Transverse colon (tissue), 4 donors: ENCODE results near the gene PCYT1A. TPM values are rescaled to one million over a fixed set of nuclear protein-coding genes. Genes with fewer than 3 reads are reported as not detected.

Experiments
- DNase-seq: peaks from one replicate; pipeline ENCODE4 v3.0.0-alpha.2; 2019
- H3K27ac ChIP-seq, 4 donors: fragments of 200-600 bp; sonication (generic); 2 replicates each; pipeline ENCODE4 v1.5.1; 2016 to 2018; ENCODE audit warnings: inconsistent platforms in 4 of 4
- H3K27me3 ChIP-seq: fragments of 200-600 bp; sonication (generic); 2 replicates; pipeline ENCODE4 v1.5.1; 2017; ENCODE audit warnings: inconsistent platforms
- H3K36me3 ChIP-seq, 4 donors: fragments of 200-600 bp; sonication (generic); 2 replicates each; pipeline ENCODE4 v1.5.1; 2017 to 2019; ENCODE audit warnings: inconsistent platforms in 4 of 4
- H3K4me1 ChIP-seq, 4 donors: fragments of 200-600 bp; sonication (generic); 2 replicates each; pipeline ENCODE4 v1.5.1; 2017 to 2020; ENCODE audit warnings: inconsistent platforms in 4 of 4
- H3K4me3 ChIP-seq, 4 donors: fragments of 200-600 bp; sonication (generic); 1 replicate in 1 of 4; 2 replicates in 3 of 4; pipeline versions ENCODE4 v1.5.1 to v1.6.1; 2017 to 2019; ENCODE audit warnings: inconsistent platforms in 4 of 4
- H3K9me3 ChIP-seq, 2 donors: fragments of 200-600 bp; sonication (generic); 2 replicates each; pipeline ENCODE4 v1.5.1; 2017 to 2019; ENCODE audit warnings: inconsistent platforms in 2 of 2
- CTCF ChIP-seq, 5 experiments: fragments of 200-600 bp in 3 of 5; fragments of 450-650 bp in 2 of 5; sonication (generic) in 3 of 5; IDR thresholded peaks; 1 replicate in 2 of 5; 2 replicates in 3 of 5; pipeline ENCODE4 v1.5.1; 2016 to 2017; ENCODE audit warnings: antibody characterized with exemption in 5 of 5, inconsistent platforms in 3 of 5, mild to moderate bottlenecking in 2 of 5, moderate library complexity in 1 of 5
- EP300 ChIP-seq: sonication (generic); formaldehyde crosslinking; IDR thresholded peaks from one replicate; pipeline ENCODE4 v1.6.1; 2017; ENCODE audit warnings: antibody characterized with exemption, low read depth
- POLR2A ChIP-seq: fragments of 450-650 bp; IDR thresholded peaks from one replicate; pipeline ENCODE4 v1.6.1; 2016; ENCODE audit warnings: antibody characterized with exemption, mild to moderate bottlenecking, moderate library complexity
- POLR2AphosphoS5 ChIP-seq, 3 donors: sonication (generic); formaldehyde crosslinking; IDR thresholded peaks; one replicate each; pipeline ENCODE4 v1.6.1; 2016; ENCODE audit warnings: antibody characterized with exemption in 3 of 3
- whole genome bisulfite sequencing, 2 donors: methylation state at CpG; one replicate each; pipeline ENCODE4 v1.1.5; 2018; ENCODE audit warnings: low coverage in 1 of 2; 5-methylcytosine and 5-hydroxymethylcytosine counted together
- in situ Hi-C, 4 donors: fragments of 200-750 bp; cut with MboI; loops; one replicate each; pipeline versions ENCODE4 v1.15.0 to v1.15.1; 2017; ENCODE audit warnings: low sequenced_read_pairs in 3 of 4, low pct_ligation_motif_present in 1 of 4, low pct_unique_long_range_greater_than_20kb in 1 of 4
- intact Hi-C: fragments of 100-400 bp; cut with DNase I; formaldehyde crosslinking; loops from one replicate; pipeline ENCODE4 v1.15.1; 2023; ENCODE audit warnings: low total_unique reads
- total RNA-seq, 4 donors: library from RNA; depleted of rRNA; stranded (reverse); fragments of >200 nt; gene quantifications; one replicate each; pipeline ENCODE4 v1.1.0, GENCODE V29; 2016

PCYT1A gene
- total RNA-seq, 4 donors from 2014 or later, result 50.1 to 104 (median 76.2) TPM

- no peaks in the 10 kb centered on the region for H3K4me1 ChIP-seq
- H3K27ac ChIP-seq, result no peak overlapping the region
- in situ Hi-C loops, result no loop called here
- no peak for TF ChIP-seq EP300
- TF ChIP-seq POLR2A, result no peak
- no peak for TF ChIP-seq CTCF (IDR thresholded peaks at IDR 0.05)
- no peak for TF ChIP-seq POLR2AphosphoS5 (IDR thresholded peaks at IDR 0.05)
- no peaks in the 10 kb centered on the region for H3K27me3 ChIP-seq
- DNase-seq, result no peak
- 73 to 87% methylated on average over 3 to 8 of the region's 8 CpGs for WGBS, 2 donors
- no peak overlapping the region for H3K4me3 ChIP-seq
- intact Hi-C loops, result no loop called here
- peaks cover 0 to 43% (median 19%) of the 10 kb centered on the region in 4 donors for H3K36me3 ChIP-seq
- H3K9me3 ChIP-seq, result no peaks in the 10 kb centered on the region
These were observed 45.8 kb downstream of the PCYT1A start for GRCh38 chr3:196241704-196242103.

- Histone ChIP-seq H3K9me3 (no peaks in the 10 kb centered on the region), H3K27me3 (no peaks in the 10 kb centered on the region), H3K36me3 (peaks cover 0 to 34% (median 15%) of the 10 kb centered on the region in 4 donors), H3K4me3 (no peak overlapping the region), H3K4me1 (no peaks in the 10 kb centered on the region), H3K27ac (no peak overlapping the region)
- 77 to 93% methylated on average over 4 of the region's 4 CpGs for WGBS, 2 donors
- no peak for DNase-seq
- no peak for TF ChIP-seq CTCF (IDR thresholded peaks at IDR 0.05)
- no peak for TF ChIP-seq POLR2A
- no peak for TF ChIP-seq POLR2AphosphoS5 (IDR thresholded peaks at IDR 0.05)
- TF ChIP-seq EP300, result no peak
- intact Hi-C loops (no loop called here), in situ Hi-C loops (no loop called here)
These were observed 47.1 kb downstream of the PCYT1A start for GRCh38 chr3:196240424-196240823.

- in situ Hi-C loops (no loop called here), intact Hi-C loops (no loop called here)
- 71 to 84% methylated on average over 6 to 14 of the region's 14 CpGs for WGBS, 2 donors
- no peak overlapping the region for H3K27ac ChIP-seq
- no peaks in the 10 kb centered on the region for H3K4me1 ChIP-seq
- no peaks in the 10 kb centered on the region for H3K9me3 ChIP-seq
- no peak overlapping the region for H3K4me3 ChIP-seq
- H3K27me3 ChIP-seq, result no peaks in the 10 kb centered on the region
- H3K36me3 ChIP-seq, result peaks cover 0 to 34% (median 15%) of the 10 kb centered on the region in 4 donors
- no peak for DNase-seq
- no peak for TF ChIP-seq POLR2A
- no peak for TF ChIP-seq POLR2AphosphoS5 (IDR thresholded peaks at IDR 0.05)
- TF ChIP-seq CTCF (IDR thresholded peaks at IDR 0.05), result no peak
- TF ChIP-seq EP300, result no peak
These were observed 48.6 kb downstream of the PCYT1A start for GRCh38 chr3:196238612-196239560.

- DNase-seq, result no peak
- H3K27ac ChIP-seq, result no peak overlapping the region
- WGBS, 2 donors, result 87 to 88% methylated on average over 5 of the region's 5 CpGs
- H3K4me3 ChIP-seq, result no peak overlapping the region
- no peaks in the 10 kb centered on the region for H3K4me1 ChIP-seq
- TF ChIP-seq CTCF (IDR thresholded peaks at IDR 0.05) (no peak), POLR2A (no peak), EP300 (no peak), POLR2AphosphoS5 (IDR thresholded peaks at IDR 0.05) (no peak)
- H3K27me3 ChIP-seq, result no peaks in the 10 kb centered on the region
- H3K9me3 ChIP-seq, result no peaks in the 10 kb centered on the region
- in situ Hi-C loops (no loop called here), intact Hi-C loops (no loop called here)
- peaks cover 0 to 34% (median 15%) of the 10 kb centered on the region in 4 donors for H3K36me3 ChIP-seq
These were observed 50.3 kb downstream of the PCYT1A start for GRCh38 chr3:196237203-196237602.
